ENCODE measurements around the gene SNHG17.
A peak's percentile ranks its signal among the peaks of the same experiment; 100 is the strongest.
"Not testable (repeated sequence)": the region's sequence is repeated elsewhere in the genome, so short reads cannot be mapped to it uniquely, and the experiment has no call there.

The SNHG17 gene

GRCh38 chr20:38421915-38422314, 13.2 kb downstream of the SNHG17 start:
- Histone ChIP-seq H3K27me3 (ENCODE audit: low read depth) (no peaks in the 10 kb centered on the region), H3K36me3 (replicated peaks) (peaks cover 88% of the 10 kb centered on the region), H3K4me1 (peaks cover 9% of the 10 kb centered on the region), H3K9me3 (no peaks in the 10 kb centered on the region), H3K4me3 (no peak overlapping the region)
- in situ Hi-C loops (cut with MboI; ENCODE audit: low sequenced_read_pairs) = no loop called here
- no peak for DNase-seq (ENCODE audit: low spot score in 2 of 2)

DNA sequence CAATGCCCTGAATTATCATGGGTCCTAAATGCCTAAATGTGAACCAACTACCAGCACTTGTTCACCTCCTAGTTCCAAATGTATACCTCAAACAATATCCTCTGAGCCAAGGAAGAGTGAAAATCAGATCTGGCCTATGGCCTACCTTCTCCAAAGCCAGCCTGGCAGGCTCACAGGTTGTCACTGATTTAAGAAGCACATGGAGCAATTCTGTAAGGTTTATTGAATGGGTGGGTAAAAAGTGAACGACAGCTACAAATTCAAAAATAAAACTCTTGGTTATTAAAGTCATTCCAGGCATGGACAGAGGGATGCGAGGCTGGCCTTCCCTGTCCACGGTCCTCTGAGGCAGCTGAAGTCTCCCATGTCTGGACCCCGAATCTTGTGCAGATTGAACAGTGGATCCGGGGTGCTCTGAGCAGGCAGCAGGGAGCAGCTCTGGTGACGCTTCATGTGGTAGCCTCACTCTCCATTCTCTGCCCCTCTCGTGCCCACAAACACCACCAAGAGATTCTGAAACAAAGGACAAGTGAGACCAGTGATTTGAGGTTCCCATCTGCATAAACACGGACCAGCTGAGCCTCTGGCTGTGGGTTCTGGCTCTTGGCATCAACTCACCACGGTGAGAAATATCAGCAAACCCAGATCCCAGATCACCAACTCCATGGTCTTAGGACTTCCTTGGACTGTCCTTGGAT, 14.6 kb downstream of the SNHG17 start:
- no peak for DNase-seq (ENCODE audit: low spot score in 2 of 2)
- peaks cover 16% of the 10 kb centered on the region for H3K4me1 ChIP-seq
- H3K9me3 ChIP-seq = no peaks in the 10 kb centered on the region
- H3K4me3 ChIP-seq = no peak overlapping the region
- H3K27me3 ChIP-seq (ENCODE audit: low read depth) = no peaks in the 10 kb centered on the region
- H3K36me3 ChIP-seq (replicated peaks) = peaks cover 83% of the 10 kb centered on the region
- in situ Hi-C loops (cut with MboI; ENCODE audit: low sequenced_read_pairs) = no loop called here

- Histone ChIP-seq H3K9me3 (no peaks in the 10 kb centered on the region), H3K27me3 (ENCODE audit: low read depth) (no peaks in the 10 kb centered on the region), H3K4me3 (no peak overlapping the region), H3K4me1 (peaks cover 16% of the 10 kb centered on the region), H3K36me3 (replicated peaks) (peaks cover 80% of the 10 kb centered on the region)
- in situ Hi-C loops (cut with MboI; ENCODE audit: low sequenced_read_pairs) = loop anchor here (10.0 kb wide), 1 partner anchor 364 kb away; no protein-coding TSS in a partner anchor
- peak in 1 of 2 experiments; percentile 36 for DNase-seq (ENCODE audit: low spot score in 2 of 2)
These were observed 16.5 kb downstream of the SNHG17 start for GRCh38 chr20:38418509-38419204.

- Histone ChIP-seq H3K36me3 (replicated peaks) (peaks cover 58% of the 10 kb centered on the region), H3K9me3 (no peaks in the 10 kb centered on the region), H3K4me3 (no peak overlapping the region), H3K27me3 (ENCODE audit: low read depth) (no peaks in the 10 kb centered on the region), H3K4me1 (peaks cover 16% of the 10 kb centered on the region)
- no peak for DNase-seq (ENCODE audit: low spot score in 2 of 2)
- in situ Hi-C loops (cut with MboI; ENCODE audit: low sequenced_read_pairs) = loop anchor here (10.0 kb wide), 1 partner anchor 360 kb away; no protein-coding TSS in a partner anchor
These were observed 20.2 kb downstream of the SNHG17 start for GRCh38 chr20:38414769-38415450.

DNA sequence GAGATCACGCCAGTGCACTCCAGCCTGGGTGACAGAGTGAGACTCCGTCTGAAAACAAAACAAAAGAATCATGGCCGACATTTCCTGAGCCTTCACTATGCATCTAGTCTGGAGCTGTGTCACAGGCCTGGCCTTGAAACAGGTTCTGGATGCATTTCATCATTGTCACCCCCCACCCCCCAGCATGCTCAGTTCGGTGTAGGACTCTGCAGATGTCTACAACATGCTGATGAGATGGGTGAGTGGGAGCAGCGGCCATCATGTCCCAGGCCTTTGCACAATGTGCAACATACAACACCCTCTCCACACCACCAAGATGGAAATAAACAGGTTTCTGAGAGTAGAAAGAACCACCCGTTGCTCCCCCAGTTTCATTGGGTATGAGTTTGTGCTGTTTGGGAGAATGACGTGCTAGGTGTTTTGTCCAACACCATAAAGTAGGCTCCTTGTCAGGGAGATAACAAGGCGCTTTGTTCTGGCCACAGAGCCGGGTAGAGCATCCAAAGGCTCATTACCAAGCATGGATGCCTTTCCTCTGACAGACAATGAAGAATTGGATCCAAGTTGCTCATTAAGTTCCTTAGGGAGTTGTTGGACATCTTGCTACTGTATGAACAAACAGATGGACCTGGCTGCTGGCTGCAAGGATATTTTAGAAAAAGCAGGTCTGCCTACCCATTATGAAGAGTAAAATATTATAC, 22.1 kb downstream of the SNHG17 start:
- H3K36me3 ChIP-seq (replicated peaks) = peaks cover 41% of the 10 kb centered on the region

DNA sequence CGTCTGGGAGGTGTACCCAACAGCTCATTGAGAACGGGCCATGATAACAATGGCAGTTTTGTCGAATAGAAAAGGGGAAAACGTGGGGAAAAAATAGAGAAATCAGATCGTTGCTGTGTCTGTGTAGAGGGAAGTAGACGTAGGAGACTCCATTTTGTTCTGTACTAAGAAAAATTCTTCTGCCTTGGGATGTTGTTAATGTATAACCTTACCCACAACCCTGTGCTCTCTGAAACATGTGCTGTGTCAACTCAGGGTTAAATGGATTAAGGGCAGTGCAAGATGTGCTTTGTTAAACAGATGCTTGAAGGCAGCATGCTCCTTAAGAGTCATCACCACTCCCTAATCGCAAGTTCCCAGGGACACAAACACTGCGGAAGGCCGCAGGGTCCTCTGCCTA, 27.3 kb downstream of the SNHG17 start:
- not testable (repeated sequence) for H3K27me3 ChIP-seq (ENCODE audit: low read depth); H3K4me3 ChIP-seq; H3K36me3 ChIP-seq (replicated peaks); H3K4me1 ChIP-seq; H3K9me3 ChIP-seq; DNase-seq (ENCODE audit: low spot score in 2 of 2)
- in situ Hi-C loops (cut with MboI; ENCODE audit: low sequenced_read_pairs) = loop anchor here (10.0 kb wide), 1 partner anchor 183 kb away; no protein-coding TSS in a partner anchor

More for the DNA sequence above, 22.1 kb downstream of the SNHG17 start:
- no peak overlapping the region for H3K4me3 ChIP-seq
- H3K27me3 ChIP-seq (ENCODE audit: low read depth) = no peaks in the 10 kb centered on the region
- H3K9me3 ChIP-seq = no peaks in the 10 kb centered on the region
- no peak for DNase-seq (ENCODE audit: low spot score in 2 of 2)
- H3K4me1 ChIP-seq = peaks cover 13% of the 10 kb centered on the region
- in situ Hi-C loops (cut with MboI; ENCODE audit: low sequenced_read_pairs) = loop anchor here (10.0 kb wide), 1 partner anchor 358 kb away; no protein-coding TSS in a partner anchor

DNA sequence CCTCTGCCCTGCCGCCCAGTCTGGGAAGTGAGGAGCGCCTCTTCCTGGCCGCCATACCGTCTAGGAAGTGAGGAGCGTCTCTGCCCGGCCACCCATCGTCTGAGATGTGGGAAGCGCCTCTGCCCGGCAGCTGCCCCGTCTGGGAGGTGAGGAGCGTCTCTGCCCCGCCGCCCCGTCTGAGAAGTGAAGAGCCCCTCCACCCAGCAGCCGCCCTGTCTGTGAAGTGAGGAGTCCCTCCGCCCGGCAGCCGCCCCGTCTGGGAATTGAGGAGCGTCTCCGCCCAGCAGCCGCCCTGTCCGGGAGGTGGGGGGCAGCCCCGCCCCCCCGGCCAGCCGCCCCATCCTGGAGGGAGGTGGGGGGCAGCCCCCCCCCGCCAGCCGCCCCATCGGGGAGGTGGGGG, 27.8 kb downstream of the SNHG17 start:
- no peak overlapping the region for H3K4me3 ChIP-seq
- in situ Hi-C loops (cut with MboI; ENCODE audit: low sequenced_read_pairs) = loop anchor here (10.0 kb wide), 1 partner anchor 183 kb away; no protein-coding TSS in a partner anchor
- H3K9me3 ChIP-seq = no peaks in the 10 kb centered on the region
- no peak for DNase-seq (ENCODE audit: low spot score in 2 of 2)
- no peaks in the 10 kb centered on the region for H3K27me3 ChIP-seq (ENCODE audit: low read depth)
- no peaks in the 10 kb centered on the region for H3K4me1 ChIP-seq
- peaks cover 4% of the 10 kb centered on the region for H3K36me3 ChIP-seq (replicated peaks)

GRCh38 chr20:38406476-38406875, 28.7 kb downstream of the SNHG17 start:
- in situ Hi-C loops (cut with MboI; ENCODE audit: low sequenced_read_pairs) = loop anchor here (10.0 kb wide), 1 partner anchor 182 kb away; no protein-coding TSS in a partner anchor
- DNase-seq (ENCODE audit: low spot score in 2 of 2) = no peak
- no peaks in the 10 kb centered on the region for H3K9me3 ChIP-seq
- H3K36me3 ChIP-seq (replicated peaks) = 0 out of 2 replicates have a peak, but pooled peaks cover 2% of the 10 kb centered on the region
- H3K4me3 ChIP-seq = no peak overlapping the region
- H3K4me1 ChIP-seq = no peaks in the 10 kb centered on the region
- no peaks in the 10 kb centered on the region for H3K27me3 ChIP-seq (ENCODE audit: low read depth)

DNA sequence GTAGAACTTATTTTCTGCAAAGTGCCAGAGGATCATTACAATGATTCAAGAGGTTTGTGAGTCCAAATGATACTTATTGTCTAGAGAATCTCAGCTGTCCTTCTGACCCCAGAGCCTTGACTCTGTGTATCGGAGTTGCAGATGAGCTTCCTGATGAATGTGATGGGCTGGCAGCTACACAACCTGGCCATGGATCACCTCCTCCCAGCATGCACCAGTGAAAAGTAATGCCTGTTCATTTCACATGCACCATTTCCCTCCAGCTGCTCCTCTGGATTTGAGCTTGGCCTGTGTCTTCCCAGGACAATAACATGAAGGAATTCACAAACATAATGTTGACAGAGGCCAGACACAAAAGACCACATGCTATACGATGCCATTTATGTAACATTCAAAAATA, 30.0 kb downstream of the SNHG17 start:
- no peak overlapping the region for H3K4me3 ChIP-seq
- 0 out of 2 replicates have a peak, but pooled peaks cover 2% of the 10 kb centered on the region for H3K36me3 ChIP-seq (replicated peaks)
- H3K9me3 ChIP-seq = no peaks in the 10 kb centered on the region; the same call in 1 of the 2 replicates
- DNase-seq (ENCODE audit: low spot score in 2 of 2) = no peak
- no peaks in the 10 kb centered on the region for H3K4me1 ChIP-seq
- in situ Hi-C loops (cut with MboI; ENCODE audit: low sequenced_read_pairs) = loop anchor here (10.0 kb wide), 1 partner anchor 180 kb away; no protein-coding TSS in a partner anchor
- no peaks in the 10 kb centered on the region for H3K27me3 ChIP-seq (ENCODE audit: low read depth)

GRCh38 chr20:38404016-38404415, 31.1 kb downstream of the SNHG17 start:
- Histone ChIP-seq H3K36me3 (replicated peaks) (no peaks in the 10 kb centered on the region), H3K9me3 (no peaks in the 10 kb centered on the region; the same call in 1 of the 2 replicates), H3K27me3 (ENCODE audit: low read depth) (no peaks in the 10 kb centered on the region), H3K4me1 (no peaks in the 10 kb centered on the region), H3K4me3 (no peak overlapping the region)
- no peak for DNase-seq (ENCODE audit: low spot score in 2 of 2)
- in situ Hi-C loops (cut with MboI; ENCODE audit: low sequenced_read_pairs) = loop anchor here (10.0 kb wide), 1 partner anchor 179 kb away; no protein-coding TSS in a partner anchor

GRCh38 chr20:38402816-38403215, 32.3 kb downstream of the SNHG17 start:
- H3K4me3 ChIP-seq = no peak overlapping the region
- no peaks in the 10 kb centered on the region for H3K4me1 ChIP-seq
- H3K27me3 ChIP-seq (ENCODE audit: low read depth) = no peaks in the 10 kb centered on the region
- no peaks in the 10 kb centered on the region; the same call in 1 of the 2 replicates for H3K9me3 ChIP-seq
- no peaks in the 10 kb centered on the region for H3K36me3 ChIP-seq (replicated peaks)
- in situ Hi-C loops (cut with MboI; ENCODE audit: low sequenced_read_pairs) = loop anchor here (10.0 kb wide), 1 partner anchor 178 kb away; no protein-coding TSS in a partner anchor
- DNase-seq (ENCODE audit: low spot score in 2 of 2) = no peak

GRCh38 chr20:38402089-38402488, 33.0 kb downstream of the SNHG17 start:
- DNase-seq (ENCODE audit: low spot score in 2 of 2) = no peak
- no peaks in the 10 kb centered on the region for H3K36me3 ChIP-seq (replicated peaks)
- no peaks in the 10 kb centered on the region for H3K27me3 ChIP-seq (ENCODE audit: low read depth)
- no peaks in the 10 kb centered on the region; the same call in 1 of the 2 replicates for H3K9me3 ChIP-seq
- no peak overlapping the region for H3K4me3 ChIP-seq
- H3K4me1 ChIP-seq = no peaks in the 10 kb centered on the region
- in situ Hi-C loops (cut with MboI; ENCODE audit: low sequenced_read_pairs) = loop anchor here (10.0 kb wide), 1 partner anchor 177 kb away; no protein-coding TSS in a partner anchor
